HG03571 (cell line): ENCODE measurements around the gene TSC2.
"Not testable (repeated sequence)": the region's sequence is repeated elsewhere in the genome, so short reads cannot be mapped to it uniquely, and the experiment has no call there.

Source experiments
- ATAC-seq: cut with Tn5 transposase; IDR thresholded peaks from one replicate; pipeline ENCODE4 v1.9.1; 2021; ENCODE audit not compliant: unreplicated experiment

The TSC2 gene

GRCh38 chr16:2030036-2030435 lies 17.7 kb upstream of the TSC2 start:
- ATAC-seq: no peak

- no peak for ATAC-seq
Observed at GRCh38 chr16:2031081-2031577, 16.7 kb upstream of the TSC2 start.

GRCh38 chr16:2032285-2033056 lies 15.3 kb upstream of the TSC2 start:
- ATAC-seq: no peak

GRCh38 chr16:2033057-2033908 lies 14.5 kb upstream of the TSC2 start:
- no peak for ATAC-seq

- not testable (repeated sequence) for ATAC-seq
Observed at GRCh38 chr16:2033909-2034695, 13.7 kb upstream of the TSC2 start.

GRCh38 chr16:2034696-2035430 lies 12.9 kb upstream of the TSC2 start:
- no peak for ATAC-seq

GRCh38 chr16:2035431-2036199 lies 12.2 kb upstream of the TSC2 start:
- ATAC-seq: no peak

- no peak for ATAC-seq
Observed at GRCh38 chr16:2036200-2036966, 11.4 kb upstream of the TSC2 start.

- no peak for ATAC-seq
Observed at GRCh38 chr16:2037115-2037514, 10.7 kb upstream of the TSC2 start.

GRCh38 chr16:2037647-2038381 lies 10.0 kb upstream of the TSC2 start:
- no peak for ATAC-seq

GRCh38 chr16:2038382-2039231 lies 9.2 kb upstream of the TSC2 start:
- no peak for ATAC-seq

- no peak for ATAC-seq
Observed at GRCh38 chr16:2039274-2040031, 8.3 kb upstream of the TSC2 start.

GRCh38 chr16:2040041-2040786 lies 7.6 kb upstream of the TSC2 start:
- ATAC-seq: no peak

GRCh38 chr16:2040787-2041522 lies 6.8 kb upstream of the TSC2 start:
- ATAC-seq: no peak
